SK-N-SH (cell line): Measurements from ENCODE around the gene VAV1.

Experiments used
- GABPA ChIP-seq: IDR thresholded peaks from 2 replicates; pipeline ENCODE4 v1.4.0; 2012; ENCODE audit warnings: low read depth, mild to moderate bottlenecking
- RXRA ChIP-seq: IDR thresholded peaks from 2 replicates; pipeline ENCODE4 v1.4.0; 2012; ENCODE audit warnings: low read depth, mild to moderate bottlenecking, borderline replicate concordance

DNA sequence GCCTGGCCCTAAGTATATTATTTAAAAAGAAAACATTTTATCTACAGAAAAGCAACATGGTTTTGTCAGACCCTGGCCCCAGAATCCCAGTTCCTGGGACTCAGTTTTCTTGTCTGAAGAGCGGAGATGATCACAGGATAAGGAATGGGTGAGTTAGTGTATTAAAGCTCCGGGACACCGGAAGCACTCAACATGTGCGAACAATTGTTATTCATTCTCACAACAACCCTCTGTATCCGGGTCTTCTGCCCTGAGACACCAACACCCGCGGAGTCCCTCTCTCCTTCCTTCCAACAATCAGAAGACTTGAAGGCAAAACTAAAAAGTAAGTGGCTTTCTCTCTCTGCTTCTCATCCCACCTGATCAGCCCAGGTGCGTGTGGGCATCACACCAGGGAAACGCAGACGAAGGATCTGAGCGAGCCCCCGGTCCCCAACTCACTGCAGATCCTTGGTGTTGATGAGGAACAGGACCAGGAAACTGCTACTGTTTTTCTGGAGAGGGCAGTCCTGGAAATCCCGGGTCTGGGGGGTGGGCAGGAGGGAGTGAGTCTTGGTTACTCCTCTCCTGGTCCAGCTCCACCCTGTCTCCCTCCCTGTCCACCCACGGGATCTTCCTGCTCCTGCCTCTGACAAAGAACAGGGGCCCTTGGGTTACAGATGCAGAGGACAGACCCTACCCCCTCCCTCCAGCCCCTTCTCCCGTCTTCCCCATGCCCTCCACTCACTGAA lies 37.2 kb upstream of the VAV1 start:
- TF ChIP-seq GABPA (no peak), RXRA (no peak)
